ENCODE results near the gene SERAC1.

SERAC1 gene

DNA sequence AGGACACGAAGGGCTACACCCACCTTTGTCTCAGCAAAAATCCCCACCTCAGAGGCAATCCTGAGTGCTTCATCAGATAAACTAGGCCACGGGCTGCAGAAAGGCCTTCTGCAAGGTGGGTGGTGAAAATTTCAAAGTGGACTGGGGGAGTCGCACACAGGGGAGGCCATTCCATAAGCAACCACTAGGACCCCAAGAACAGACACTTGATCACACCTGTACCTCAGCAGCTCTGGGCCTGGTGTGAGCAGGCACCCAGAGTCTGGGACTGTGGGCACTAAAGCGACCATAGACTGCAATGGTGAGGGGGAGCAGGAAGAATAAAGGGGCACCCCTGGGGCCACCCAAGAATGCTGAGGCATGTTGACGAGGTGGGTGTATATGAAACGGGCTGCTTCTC, 52.6 kb downstream of the SERAC1 start:
- TF ChIP-seq, protein P1, sequence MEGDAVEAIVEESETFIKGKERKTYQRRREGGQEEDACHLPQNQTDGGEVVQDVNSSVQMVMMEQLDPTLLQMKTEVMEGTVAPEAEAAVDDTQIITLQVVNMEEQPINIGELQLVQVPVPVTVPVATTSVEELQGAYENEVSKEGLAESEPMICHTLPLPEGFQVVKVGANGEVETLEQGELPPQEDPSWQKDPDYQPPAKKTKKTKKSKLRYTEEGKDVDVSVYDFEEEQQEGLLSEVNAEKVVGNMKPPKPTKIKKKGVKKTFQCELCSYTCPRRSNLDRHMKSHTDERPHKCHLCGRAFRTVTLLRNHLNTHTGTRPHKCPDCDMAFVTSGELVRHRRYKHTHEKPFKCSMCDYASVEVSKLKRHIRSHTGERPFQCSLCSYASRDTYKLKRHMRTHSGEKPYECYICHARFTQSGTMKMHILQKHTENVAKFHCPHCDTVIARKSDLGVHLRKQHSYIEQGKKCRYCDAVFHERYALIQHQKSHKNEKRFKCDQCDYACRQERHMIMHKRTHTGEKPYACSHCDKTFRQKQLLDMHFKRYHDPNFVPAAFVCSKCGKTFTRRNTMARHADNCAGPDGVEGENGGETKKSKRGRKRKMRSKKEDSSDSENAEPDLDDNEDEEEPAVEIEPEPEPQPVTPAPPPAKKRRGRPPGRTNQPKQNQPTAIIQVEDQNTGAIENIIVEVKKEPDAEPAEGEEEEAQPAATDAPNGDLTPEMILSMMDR (conservative IDR thresholded peaks at IDR 0.05) = no peak
- TF ChIP-seq ZFX (IDR thresholded peaks at IDR 0.05) = no peak
- no peak overlapping the region for H3K27ac ChIP-seq

DNA sequence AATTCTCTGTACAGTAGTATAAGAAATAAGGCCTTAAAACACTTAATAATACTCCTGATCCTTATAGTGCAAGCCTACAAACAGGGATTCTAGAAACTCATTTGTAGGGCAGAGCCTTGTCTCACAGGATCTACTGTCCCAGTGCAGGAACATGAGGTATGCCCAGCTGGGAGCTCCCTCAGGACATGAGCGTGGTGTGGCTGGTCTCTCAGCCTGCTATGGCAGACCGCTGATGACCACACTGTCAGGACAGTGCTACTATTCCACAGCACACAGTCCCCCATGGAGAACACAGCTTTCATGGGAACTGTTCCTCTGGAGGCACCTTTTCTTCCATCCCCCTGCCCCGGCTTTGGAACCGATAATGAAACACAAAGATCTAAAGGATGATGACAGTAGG, 53.0 kb downstream of the SERAC1 start:
- TF ChIP-seq ZFX (IDR thresholded peaks at IDR 0.05) = no peak
- TF ChIP-seq, protein P1 (conservative IDR thresholded peaks at IDR 0.05) = no peak
- no peak overlapping the region for H3K27ac ChIP-seq

DNA sequence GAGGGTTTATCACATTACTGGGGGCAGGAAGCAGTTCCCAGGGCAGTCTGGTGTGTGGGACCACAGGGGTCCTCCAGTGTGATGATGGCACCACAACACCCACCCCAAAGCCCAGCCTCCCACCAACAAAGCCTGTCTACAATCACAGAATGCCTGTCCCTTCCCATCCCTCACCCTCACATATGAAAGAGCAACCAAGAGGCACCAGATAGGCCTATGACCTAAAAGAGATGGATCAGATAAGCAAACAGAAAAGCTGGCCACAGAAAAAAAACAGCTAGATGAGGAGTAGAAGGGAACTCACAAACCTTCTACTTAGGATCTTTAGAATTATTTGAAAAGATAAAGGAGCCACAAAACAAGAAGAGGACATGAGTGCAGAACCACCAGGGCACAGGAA, 54.3 kb downstream of the SERAC1 start:
- TF ChIP-seq ZFX (IDR thresholded peaks at IDR 0.05) = no peak
- TF ChIP-seq, protein P1 (conservative IDR thresholded peaks at IDR 0.05) = no peak
- H3K27ac ChIP-seq = no peak overlapping the region

DNA sequence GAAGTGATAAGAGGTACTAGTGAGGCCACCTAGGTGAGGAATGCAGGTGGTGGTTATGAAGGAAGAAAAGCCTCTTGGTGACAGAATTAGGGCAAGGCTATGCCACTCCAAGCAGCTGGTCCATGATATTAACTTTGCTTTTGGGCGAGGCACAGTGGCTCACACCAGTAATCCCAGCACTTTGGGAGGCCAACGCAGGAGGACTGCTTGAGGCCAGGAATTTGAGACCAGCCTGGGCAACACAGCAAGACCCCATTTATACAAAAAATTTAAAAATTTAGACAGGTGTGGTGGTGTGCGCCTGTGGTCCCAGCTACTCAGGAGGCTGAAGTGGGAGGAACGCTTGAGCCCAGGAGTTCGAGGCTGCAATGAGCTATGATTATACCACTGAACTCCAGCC, 56.1 kb downstream of the SERAC1 start:
- H3K27ac ChIP-seq = no peak overlapping the region
- TF ChIP-seq ZFX (IDR thresholded peaks at IDR 0.05) = no peak
- TF ChIP-seq, protein P1 (conservative IDR thresholded peaks at IDR 0.05) = no peak

DNA sequence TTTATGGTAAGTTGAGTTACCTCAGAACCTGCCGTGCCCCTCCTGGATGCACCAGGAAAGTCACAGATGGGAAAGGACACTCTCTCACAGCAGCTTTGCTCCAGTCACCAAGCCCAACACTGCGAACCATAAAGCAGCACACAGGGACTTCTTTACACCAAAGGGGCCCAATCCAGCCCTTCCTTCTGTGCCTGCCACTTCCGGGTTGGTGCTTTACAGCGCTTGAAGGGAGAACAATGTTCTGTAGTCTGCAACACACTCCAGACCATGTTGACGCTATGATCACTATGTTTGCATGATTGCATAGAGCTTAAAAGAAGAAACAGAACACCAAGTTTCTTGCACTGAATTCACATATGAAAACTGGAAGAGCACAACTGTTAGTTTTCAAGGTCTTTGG, 57.1 kb downstream of the SERAC1 start:
- no peak for TF ChIP-seq ZFX (IDR thresholded peaks at IDR 0.05)
- TF ChIP-seq, protein P1 (conservative IDR thresholded peaks at IDR 0.05) = no peak
- no peak overlapping the region for H3K27ac ChIP-seq

DNA sequence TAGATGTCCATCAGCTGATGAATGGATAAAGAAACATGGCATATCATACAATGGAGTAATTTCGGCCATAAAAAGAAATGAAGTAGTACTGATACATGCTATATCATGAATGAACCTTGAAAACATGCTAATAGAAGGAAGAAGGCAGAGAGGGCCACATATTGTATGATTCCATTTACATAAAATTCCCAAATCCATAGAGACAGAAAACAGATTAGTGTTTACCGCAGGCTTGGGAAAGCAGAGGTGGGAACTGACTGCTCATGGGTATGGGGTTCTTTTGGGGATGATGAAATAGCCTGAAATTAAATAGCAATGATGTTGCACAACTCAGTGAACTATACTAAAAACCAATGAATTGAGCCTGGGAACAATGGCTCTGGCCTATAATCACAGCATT, 58.3 kb downstream of the SERAC1 start:
- TF ChIP-seq ZFX (IDR thresholded peaks at IDR 0.05) = no peak
- TF ChIP-seq, protein P1 (conservative IDR thresholded peaks at IDR 0.05) = no peak
- no peak overlapping the region for H3K27ac ChIP-seq

DNA sequence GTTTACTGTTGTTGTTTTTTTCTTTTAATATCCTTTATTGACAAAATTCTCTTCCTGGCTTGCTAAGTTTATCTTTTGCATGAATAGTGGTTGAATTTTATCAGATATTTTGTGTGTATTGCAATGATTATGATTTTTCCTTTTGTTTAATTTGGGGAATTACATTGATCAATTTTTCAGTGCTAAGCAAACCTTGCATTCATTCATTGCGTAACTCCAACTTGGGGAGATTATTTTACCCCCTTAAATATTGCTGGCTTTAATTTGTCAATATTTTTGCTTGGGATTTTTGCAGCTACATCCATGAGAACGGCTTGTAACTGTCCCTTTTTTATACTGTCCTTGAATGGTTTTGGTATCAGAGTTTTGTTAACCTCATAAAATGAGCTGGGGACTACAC, 63.4 kb downstream of the SERAC1 start:
- H3K27ac ChIP-seq = no peak overlapping the region
- TF ChIP-seq, protein P1 (conservative IDR thresholded peaks at IDR 0.05) = no peak
- TF ChIP-seq ZFX (IDR thresholded peaks at IDR 0.05) = no peak
